HepG2 (cell line): ENCODE data around the gene BBC3. TPM values are rescaled to one million over a fixed set of nuclear protein-coding genes. Genes with fewer than 3 reads are reported as not detected.

Experiments used
- AFF4 ChIP-seq: sonication (generic); formaldehyde crosslinking; IDR thresholded peaks from 2 replicates; pipeline ENCODE4 v1.4.0; 2020; ENCODE audit warnings: missing genetic modification reagents
- ATF4 ChIP-seq, 2 experiments: fragments of 450-650 bp in 1 of 2; sonication (generic) in 1 of 2; formaldehyde crosslinking; IDR thresholded peaks; 2 replicates each; pipeline versions ENCODE4 v1.5.0 to v1.8.0; 2020 to 2022; ENCODE audit warnings: mild to moderate bottlenecking in 1 of 2, missing genetic modification reagents in 1 of 2
- DNMT3B ChIP-seq: conservative IDR thresholded peaks from 2 replicates; pipeline ENCODE4 v1.6.1; 2016; ENCODE audit warnings: missing biosample characterization, control low read depth
- MEF2D ChIP-seq: sonication (generic); formaldehyde crosslinking; IDR thresholded peaks from 2 replicates; pipeline ENCODE4 v1.5.1; 2020; ENCODE audit warnings: mild to moderate bottlenecking, missing genetic modification reagents
- RAD51 ChIP-seq: fragments of 450-650 bp; IDR thresholded peaks from 2 replicates; pipeline ENCODE4 v1.6.1; 2016; ENCODE audit warnings: borderline replicate concordance
- TFAP4 ChIP-seq: sonication (generic); IDR thresholded peaks from 2 replicates; pipeline ENCODE4 v1.6.1; 2016; ENCODE audit warnings: low read depth, borderline replicate concordance
- YY1 ChIP-seq: IDR thresholded peaks from 2 replicates; pipeline ENCODE4 v1.6.1; 2011; ENCODE audit warnings: low read length, low read depth, moderate library complexity, mild to moderate bottlenecking; ENCODE audit not compliant: insufficient read depth, insufficient replicate concordance
- ZEB1 ChIP-seq: IDR thresholded peaks from 2 replicates; pipeline ENCODE4 v1.6.1; 2012; ENCODE audit warnings: mild to moderate bottlenecking, low read depth, inconsistent platforms; ENCODE audit not compliant: insufficient replicate concordance
- ZNF468 ChIP-seq: sonication (generic); formaldehyde crosslinking; IDR thresholded peaks from 2 replicates; pipeline ENCODE4 v1.8.0; 2022; ENCODE audit warnings: mild to moderate bottlenecking, moderate library complexity, missing genetic modification reagents
- ZNF605 ChIP-seq: sonication (generic); formaldehyde crosslinking; IDR thresholded peaks from 2 replicates; pipeline ENCODE4 v1.8.0; 2022; ENCODE audit warnings: mild to moderate bottlenecking, missing genetic modification reagents
- ZNF775 ChIP-seq: sonication (generic); formaldehyde crosslinking; IDR thresholded peaks from 2 replicates; pipeline ENCODE4 v1.4.0; 2020; ENCODE audit warnings: missing genetic modification reagents, mild to moderate bottlenecking, moderate library complexity, borderline replicate concordance
- polyA plus RNA-seq, 8 experiments: library from polyadenylated mRNA; depleted of rRNA in 3 of 8; stranded (reverse) in 7 of 8; unstranded in 1 of 8; fragments of >200 nt; fragmentation: Illumina TruSeq in 4 of 8; extraction: Trizol in 4 of 8; gene quantifications; 2 replicates each; pipeline versions ENCODE4 v1.2.1 to v1.2.3, GENCODE V29; 2011 to 2016; ENCODE audit warnings: low read depth in 4 of 8, missing spikeins in 1 of 8, mixed read lengths in 1 of 8; ENCODE audit not compliant: insufficient read depth in 1 of 8
- total RNA-seq, 5 experiments: library from RNA; depleted of rRNA; stranded (reverse); fragments of >200 nt; fragmentation: Illumina TruSeq; extraction: Trizol; gene quantifications; 2 replicates each; pipeline ENCODE4 v1.2.3, GENCODE V29; 2016; ENCODE audit warnings: low read depth in 1 of 5
- TF ChIP-seq, protein P1 (sequence below), 2 experiments: sonication (generic) in 1 of 2; formaldehyde crosslinking in 1 of 2; IDR thresholded peaks; 2 replicates each; pipeline versions ENCODE4 v1.6.1 to v1.9.0; 2014 to 2022; ENCODE audit warnings: antibody characterized with exemption in 1 of 2, borderline replicate concordance in 1 of 2, inconsistent platforms in 1 of 2, low read depth in 1 of 2, missing genetic modification reagents in 1 of 2
- TF ChIP-seq, protein P2 (sequence below): IDR thresholded peaks from 2 replicates; pipeline ENCODE4 v1.6.1; 2016; ENCODE audit warnings: missing compliant biosample characterization, missing genetic modification reagents, borderline replicate concordance

The BBC3 gene
- total and polyA plus RNA-seq, 2 of the 13 experiments (the other 11 are each of a cell fraction or from before 2014, with no cell fraction given): 6.1 to 8.8 TPM

DNA sequence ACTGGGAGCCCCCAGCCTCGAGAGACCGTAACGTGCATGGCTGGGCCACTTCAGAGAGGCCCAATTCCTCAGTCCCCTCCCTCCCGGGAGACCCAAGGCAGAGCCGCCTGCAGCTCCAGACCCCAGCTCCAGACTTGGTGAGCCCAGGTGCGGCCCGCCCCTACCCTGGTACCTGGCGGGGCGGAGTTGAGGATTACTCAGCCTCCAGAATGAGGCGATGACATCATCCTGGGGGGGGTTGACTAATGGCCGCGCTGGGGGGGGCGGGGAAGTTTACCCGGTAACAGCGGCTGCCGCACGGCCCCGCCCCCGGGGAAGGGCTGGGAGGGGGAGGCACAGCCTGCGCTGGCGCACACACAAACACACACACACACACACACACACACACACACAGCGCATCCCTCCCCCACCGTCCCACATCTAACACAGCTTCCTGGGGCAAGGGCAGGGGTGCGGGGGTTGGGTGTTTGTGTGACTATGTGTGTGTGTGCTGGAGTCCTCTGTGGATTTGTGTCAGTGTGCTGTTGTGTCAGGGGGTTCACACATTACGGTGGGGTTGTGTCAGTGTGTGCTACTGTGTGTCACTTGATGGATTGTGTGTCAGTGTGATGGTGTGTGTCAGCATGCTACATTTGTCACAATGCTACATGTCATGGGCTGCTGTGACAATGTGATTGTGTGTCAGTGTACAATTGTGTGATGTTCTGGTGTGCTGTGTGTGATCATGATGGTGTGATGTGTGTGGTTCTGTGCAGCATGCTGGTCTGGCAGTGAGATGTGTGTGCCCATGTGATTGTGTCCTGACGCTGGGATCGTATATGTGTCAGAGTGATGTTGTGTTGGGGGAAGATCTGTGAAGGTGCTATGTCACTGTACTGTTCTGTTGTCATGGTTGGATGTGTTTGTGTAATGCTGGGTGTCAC lies 10.3 kb upstream of the BBC3 start (continued):
- peak in 1 of 2 experiments; percentile 76; a peak in 2 of 4 replicates for TF ChIP-seq ATF4 (CRISPR knock-in tag; IDR thresholded peaks at IDR 0.05)
- peak; percentile 83 for TF ChIP-seq YY1
- TF ChIP-seq, protein P1, sequence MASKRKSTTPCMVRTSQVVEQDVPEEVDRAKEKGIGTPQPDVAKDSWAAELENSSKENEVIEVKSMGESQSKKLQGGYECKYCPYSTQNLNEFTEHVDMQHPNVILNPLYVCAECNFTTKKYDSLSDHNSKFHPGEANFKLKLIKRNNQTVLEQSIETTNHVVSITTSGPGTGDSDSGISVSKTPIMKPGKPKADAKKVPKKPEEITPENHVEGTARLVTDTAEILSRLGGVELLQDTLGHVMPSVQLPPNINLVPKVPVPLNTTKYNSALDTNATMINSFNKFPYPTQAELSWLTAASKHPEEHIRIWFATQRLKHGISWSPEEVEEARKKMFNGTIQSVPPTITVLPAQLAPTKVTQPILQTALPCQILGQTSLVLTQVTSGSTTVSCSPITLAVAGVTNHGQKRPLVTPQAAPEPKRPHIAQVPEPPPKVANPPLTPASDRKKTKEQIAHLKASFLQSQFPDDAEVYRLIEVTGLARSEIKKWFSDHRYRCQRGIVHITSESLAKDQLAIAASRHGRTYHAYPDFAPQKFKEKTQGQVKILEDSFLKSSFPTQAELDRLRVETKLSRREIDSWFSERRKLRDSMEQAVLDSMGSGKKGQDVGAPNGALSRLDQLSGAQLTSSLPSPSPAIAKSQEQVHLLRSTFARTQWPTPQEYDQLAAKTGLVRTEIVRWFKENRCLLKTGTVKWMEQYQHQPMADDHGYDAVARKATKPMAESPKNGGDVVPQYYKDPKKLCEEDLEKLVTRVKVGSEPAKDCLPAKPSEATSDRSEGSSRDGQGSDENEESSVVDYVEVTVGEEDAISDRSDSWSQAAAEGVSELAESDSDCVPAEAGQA (IDR thresholded peaks at IDR 0.05; ENCODE audit: low read depth): no peak
- TF ChIP-seq, protein P1 (CRISPR knock-in tag; IDR thresholded peaks at IDR 0.05; ENCODE audit: borderline replicate concordance): no peak
- no peak for TF ChIP-seq RAD51
- no peak for TF ChIP-seq DNMT3B (CRISPR knock-in tag)
- TF ChIP-seq, protein P2, sequence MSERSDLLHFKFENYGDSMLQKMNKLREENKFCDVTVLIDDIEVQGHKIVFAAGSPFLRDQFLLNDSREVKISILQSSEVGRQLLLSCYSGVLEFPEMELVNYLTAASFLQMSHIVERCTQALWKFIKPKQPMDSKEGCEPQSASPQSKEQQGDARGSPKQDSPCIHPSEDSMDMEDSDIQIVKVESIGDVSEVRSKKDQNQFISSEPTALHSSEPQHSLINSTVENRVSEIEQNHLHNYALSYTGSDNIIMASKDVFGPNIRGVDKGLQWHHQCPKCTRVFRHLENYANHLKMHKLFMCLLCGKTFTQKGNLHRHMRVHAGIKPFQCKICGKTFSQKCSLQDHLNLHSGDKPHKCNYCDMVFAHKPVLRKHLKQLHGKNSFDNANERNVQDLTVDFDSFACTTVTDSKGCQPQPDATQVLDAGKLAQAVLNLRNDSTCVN (CRISPR knock-in tag): peak; percentile 28; the same call in 1 of the 2 replicates
- peak; percentile 16; the same call in 1 of the 2 replicates for TF ChIP-seq TFAP4
- no peak for TF ChIP-seq ZNF468 (CRISPR knock-in tag)
- TF ChIP-seq AFF4 (CRISPR knock-in tag): 0 out of 2 replicates have a peak, but pooled peaks have one; percentile 40
- no peak for TF ChIP-seq ZNF775
- no peak for TF ChIP-seq ZNF605
- TF ChIP-seq MEF2D: peak; percentile 27; the same call in 1 of the 2 replicates
- TF ChIP-seq ZEB1: peak; percentile 91
